Fibroblast of lung (primary cell): ENCODE measurements around the gene MACO1. TPM values are rescaled to one million over a fixed set of nuclear protein-coding genes. Genes with fewer than 3 reads are reported as not detected.

Source experiments
- DNase-seq, 2 donors: peaks; one replicate each; pipeline versions ENCODE4 v3.0.0 to v3.0.0-alpha.2; 2010; ENCODE audit warnings: low read depth in 2 of 2
- H2AFZ ChIP-seq: 2 replicates; pipeline ENCODE4 v1.5.1; 2012; ENCODE audit warnings: low read length, control low read depth, inconsistent platforms
- H3K27ac ChIP-seq: 2 replicates; pipeline ENCODE4 v1.5.1; 2011; ENCODE audit warnings: low read length, control low read depth; ENCODE audit not compliant: insufficient read depth
- H3K27me3 ChIP-seq: 2 replicates; pipeline ENCODE4 v1.5.1; 2011; ENCODE audit warnings: mild to moderate bottlenecking, low read length; ENCODE audit not compliant: control insufficient read depth, insufficient read depth
- H3K36me3 ChIP-seq: 2 replicates; pipeline ENCODE4 v1.5.1; 2011; ENCODE audit warnings: low read length; ENCODE audit not compliant: control insufficient read depth, insufficient read depth
- H3K4me1 ChIP-seq: 2 replicates; pipeline ENCODE4 v1.5.1; 2011; ENCODE audit warnings: low read length; ENCODE audit not compliant: control insufficient read depth, insufficient read depth; ENCODE audit errors: extremely low read depth
- H3K4me2 ChIP-seq: 2 replicates; pipeline ENCODE4 v1.5.1; 2011; ENCODE audit warnings: low read length, control low read depth; ENCODE audit not compliant: insufficient read depth; ENCODE audit errors: extremely low read depth
- H3K4me3 ChIP-seq, 4 experiments: fragments of 200-600 bp in 1 of 4; sonication (generic) in 1 of 4; replicated peaks in 1 of 4; 2 replicates each; pipeline ENCODE4 v1.5.1; 2011 to 2016; ENCODE audit warnings: low read length in 4 of 4, low read depth in 3 of 4, mild to moderate bottlenecking in 3 of 4, control low read depth in 2 of 4, inconsistent platforms in 1 of 4, mixed read lengths in 1 of 4; ENCODE audit not compliant: insufficient read depth in 1 of 4; ENCODE audit errors: control extremely low read depth in 1 of 4
- H3K79me2 ChIP-seq: 2 replicates; pipeline ENCODE4 v1.5.1; 2012; ENCODE audit warnings: mild to moderate bottlenecking, low read length, inconsistent platforms; ENCODE audit not compliant: control insufficient read depth, insufficient read depth
- H3K9ac ChIP-seq: 2 replicates; pipeline ENCODE4 v1.5.1; 2011; ENCODE audit warnings: mild to moderate bottlenecking, low read length, control low read depth; ENCODE audit not compliant: insufficient read depth
- H3K9me3 ChIP-seq: 2 replicates; pipeline ENCODE4 v1.5.1; 2012; ENCODE audit warnings: low read depth, low read length; ENCODE audit not compliant: control insufficient read depth, insufficient read depth
- H4K20me1 ChIP-seq: 2 replicates; pipeline ENCODE4 v1.5.1; 2011; ENCODE audit warnings: low read length; ENCODE audit not compliant: control insufficient read depth, insufficient read depth; ENCODE audit errors: extremely low read depth
- CTCF ChIP-seq, 2 donors: IDR thresholded peaks in 1 of 2; conservative IDR thresholded peaks in 1 of 2; 1 replicate in 1 of 2; 2 replicates in 1 of 2; pipeline ENCODE4 v1.5.1; 2011 to 2012; ENCODE audit warnings: low read length in 2 of 2, control low read depth in 1 of 2, inconsistent platforms in 1 of 2, low read depth in 1 of 2, mild to moderate bottlenecking in 1 of 2
- EZH2 ChIP-seq: IDR thresholded peaks from 2 replicates; pipeline ENCODE4 v1.5.1; 2012; ENCODE audit warnings: low read length, control low read depth, mild to moderate bottlenecking; ENCODE audit errors: missing control alignments
- polyA plus RNA-seq, 2 donors: library from polyadenylated mRNA; depleted of rRNA in 1 of 2; stranded (reverse) in 1 of 2; unstranded in 1 of 2; fragments of >200 nt; gene quantifications; 2 replicates each; pipeline ENCODE4 v1.2.1, GENCODE V29; 2011 to 2012; ENCODE audit warnings: missing spikeins in 1 of 2
- total RNA-seq: library from RNA; depleted of rRNA; stranded (reverse); fragments of >200 nt; gene quantifications from 2 replicates; pipeline ENCODE4 v1.2.1, GENCODE V29; 2014

The MACO1 gene
- total and polyA plus RNA-seq, 2 donors (not counting 1 experiment from before 2014, with no cell fraction given), result 14.2 to 17.5 TPM

GRCh38 chr1:25473653-25474225 is 43.0 kb downstream of the MACO1 start:
- no peak overlapping the region for H3K4me2 ChIP-seq
- H3K27me3 ChIP-seq, result no peaks in the 10 kb centered on the region
- no peak overlapping the region for H3K27ac ChIP-seq
- no peak overlapping the region for H3K4me3 ChIP-seq
- H3K36me3 ChIP-seq, result no peaks in the 10 kb centered on the region
- TF ChIP-seq EZH2 (no peak), CTCF (conservative IDR thresholded peaks at IDR 0.05 in 1 of 2, IDR thresholded peaks at IDR 0.05 in 1 of 2; ENCODE audit: low read depth in 1 of 2, low read length in 2 of 2) (no peak)
- no peaks in the 10 kb centered on the region for H3K4me1 ChIP-seq
- no peaks in the 10 kb centered on the region for H3K79me2 ChIP-seq
- H2AFZ ChIP-seq, result no peak overlapping the region
- DNase-seq, result no peak
- H3K9me3 ChIP-seq, result no peaks in the 10 kb centered on the region
- no peak overlapping the region for H3K9ac ChIP-seq
- no peaks in the 10 kb centered on the region for H4K20me1 ChIP-seq

GRCh38 chr1:25474439-25475047 is 43.8 kb downstream of the MACO1 start:
- Histone ChIP-seq H3K4me2 (no peak overlapping the region), H3K36me3 (no peaks in the 10 kb centered on the region), H3K79me2 (no peaks in the 10 kb centered on the region), H3K9ac (no peak overlapping the region), H3K9me3 (no peaks in the 10 kb centered on the region), H3K4me3 (no peak overlapping the region), H3K27ac (no peak overlapping the region), H2AFZ (no peak overlapping the region), H3K4me1 (no peaks in the 10 kb centered on the region), H4K20me1 (no peaks in the 10 kb centered on the region), H3K27me3 (no peaks in the 10 kb centered on the region)
- TF ChIP-seq EZH2 (no peak), CTCF (conservative IDR thresholded peaks at IDR 0.05 in 1 of 2, IDR thresholded peaks at IDR 0.05 in 1 of 2; ENCODE audit: low read depth in 1 of 2, low read length in 2 of 2) (no peak)
- no peak for DNase-seq

GRCh38 chr1:25476186-25477097 is 45.7 kb downstream of the MACO1 start:
- Histone ChIP-seq H3K27ac (no peak overlapping the region), H3K4me2 (no peak overlapping the region), H3K4me3 (no peak overlapping the region), H3K9me3 (no peaks in the 10 kb centered on the region), H2AFZ (no peak overlapping the region), H4K20me1 (no peaks in the 10 kb centered on the region), H3K4me1 (no peaks in the 10 kb centered on the region), H3K9ac (no peak overlapping the region), H3K27me3 (no peaks in the 10 kb centered on the region), H3K79me2 (no peaks in the 10 kb centered on the region), H3K36me3 (no peaks in the 10 kb centered on the region)
- TF ChIP-seq CTCF (conservative IDR thresholded peaks at IDR 0.05 in 1 of 2, IDR thresholded peaks at IDR 0.05 in 1 of 2; ENCODE audit: low read depth in 1 of 2, low read length in 2 of 2) (no peak), EZH2 (no peak)
- DNase-seq, result no peak
